ENCODE measurements around the gene SOX13.
A peak's percentile ranks its signal among the peaks of the same experiment; 100 is the strongest.

Gene SOX13

DNA sequence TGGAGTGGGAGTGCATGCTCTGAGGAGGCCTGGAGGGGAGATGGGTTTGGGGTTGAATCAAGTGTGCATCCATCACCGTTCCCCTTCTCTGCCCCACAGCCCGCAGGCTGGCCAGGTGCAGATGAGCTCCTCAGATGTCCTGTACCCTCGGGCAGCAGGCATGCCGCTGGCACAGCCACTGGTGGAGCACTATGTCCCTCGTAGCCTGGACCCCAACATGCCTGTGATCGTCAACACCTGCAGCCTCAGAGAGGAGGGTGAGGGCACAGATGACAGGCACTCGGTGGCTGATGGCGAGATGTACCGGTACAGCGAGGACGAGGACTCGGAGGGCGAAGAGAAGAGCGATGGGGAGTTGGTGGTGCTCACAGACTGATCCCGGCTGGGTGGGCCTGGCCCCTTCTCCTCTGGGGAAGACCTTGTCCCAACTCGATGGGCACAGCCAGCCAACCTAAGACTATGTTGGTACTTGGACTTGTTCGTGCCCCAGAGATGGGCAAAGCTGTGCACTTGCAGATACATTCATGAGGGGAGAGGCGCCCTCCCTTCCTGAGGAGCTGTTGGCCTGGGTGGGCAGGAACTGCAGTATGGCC, 52.9 kb downstream of the SOX13 start:
- TF ChIP-seq FOXM1 (IDR thresholded peaks at IDR 0.05; ENCODE audit: borderline replicate concordance, low read depth) (no peak), NFIC (IDR thresholded peaks at IDR 0.05) (no peak), EGR1 (IDR thresholded peaks at IDR 0.05) (no peak), TEAD4 (IDR thresholded peaks at IDR 0.05) (no peak), CREB1 (IDR thresholded peaks at IDR 0.05; ENCODE audit: low read depth) (no peak), RAD21 (IDR thresholded peaks at IDR 0.05; ENCODE audit: low read depth) (no peak), TAF1 (IDR thresholded peaks at IDR 0.05; ENCODE audit: low read depth) (no peak), CEBPB (IDR thresholded peaks at IDR 0.05) (no peak), YY1 (IDR thresholded peaks at IDR 0.05; ENCODE audit: low read depth) (no peak), ZBTB7A (IDR thresholded peaks at IDR 0.05; ENCODE audit: low read depth) (no peak)
- TF ChIP-seq, protein P1, sequence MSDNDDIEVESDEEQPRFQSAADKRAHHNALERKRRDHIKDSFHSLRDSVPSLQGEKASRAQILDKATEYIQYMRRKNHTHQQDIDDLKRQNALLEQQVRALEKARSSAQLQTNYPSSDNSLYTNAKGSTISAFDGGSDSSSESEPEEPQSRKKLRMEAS (IDR thresholded peaks at IDR 0.05) = no peak
- TF ChIP-seq, protein P2, sequence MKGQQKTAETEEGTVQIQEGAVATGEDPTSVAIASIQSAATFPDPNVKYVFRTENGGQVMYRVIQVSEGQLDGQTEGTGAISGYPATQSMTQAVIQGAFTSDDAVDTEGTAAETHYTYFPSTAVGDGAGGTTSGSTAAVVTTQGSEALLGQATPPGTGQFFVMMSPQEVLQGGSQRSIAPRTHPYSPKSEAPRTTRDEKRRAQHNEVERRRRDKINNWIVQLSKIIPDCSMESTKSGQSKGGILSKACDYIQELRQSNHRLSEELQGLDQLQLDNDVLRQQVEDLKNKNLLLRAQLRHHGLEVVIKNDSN (IDR thresholded peaks at IDR 0.05) = no peak

DNA sequence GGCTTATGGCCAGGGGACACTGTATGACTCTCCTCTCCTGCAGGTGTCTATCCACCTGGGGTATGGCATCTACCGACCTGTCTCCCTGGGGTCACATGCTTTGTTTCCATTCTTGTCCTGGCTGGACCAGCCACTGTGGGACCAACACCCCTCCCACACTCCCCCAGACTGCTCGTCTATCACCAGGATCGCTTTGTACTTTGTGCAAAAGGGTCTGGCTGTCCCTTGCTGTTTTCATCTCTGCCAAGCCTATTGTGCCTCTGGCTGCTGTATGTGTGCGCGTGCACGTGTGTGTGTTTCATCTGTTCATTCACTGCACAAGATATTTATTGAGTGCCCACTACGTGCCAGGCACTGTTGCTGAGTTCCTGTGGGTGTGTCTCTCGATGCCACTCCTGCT, 53.5 kb downstream of the SOX13 start:
- TF ChIP-seq, protein P1 (IDR thresholded peaks at IDR 0.05) = no peak
- no peak for TF ChIP-seq CREB1 (IDR thresholded peaks at IDR 0.05; ENCODE audit: low read depth)

DNA sequence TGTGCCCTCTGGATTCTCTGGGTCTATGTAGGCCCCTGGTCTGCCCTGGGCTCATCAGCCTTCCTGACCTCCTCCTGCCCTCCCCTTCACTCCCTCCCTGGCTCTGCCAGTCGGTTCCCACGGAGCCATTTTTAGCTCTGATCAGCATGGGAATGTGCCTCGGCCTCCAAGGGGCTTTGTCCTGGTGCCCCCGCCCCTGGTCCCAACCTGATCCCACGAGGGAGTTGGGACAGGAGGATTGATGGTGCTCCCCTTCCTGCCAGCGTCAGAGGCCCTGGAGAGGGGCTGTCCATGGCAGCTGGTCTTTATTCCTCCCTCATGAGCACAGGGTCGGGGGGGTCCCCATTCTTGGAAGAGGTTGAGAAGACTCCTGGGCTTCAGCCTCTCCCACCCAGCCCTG, 54.0 kb downstream of the SOX13 start:
- TF ChIP-seq EGR1 (IDR thresholded peaks at IDR 0.05) = no peak
- TF ChIP-seq CREB1 (IDR thresholded peaks at IDR 0.05; ENCODE audit: low read depth) = no peak
- TF ChIP-seq CEBPB (IDR thresholded peaks at IDR 0.05) = no peak
- TF ChIP-seq, protein P3, sequence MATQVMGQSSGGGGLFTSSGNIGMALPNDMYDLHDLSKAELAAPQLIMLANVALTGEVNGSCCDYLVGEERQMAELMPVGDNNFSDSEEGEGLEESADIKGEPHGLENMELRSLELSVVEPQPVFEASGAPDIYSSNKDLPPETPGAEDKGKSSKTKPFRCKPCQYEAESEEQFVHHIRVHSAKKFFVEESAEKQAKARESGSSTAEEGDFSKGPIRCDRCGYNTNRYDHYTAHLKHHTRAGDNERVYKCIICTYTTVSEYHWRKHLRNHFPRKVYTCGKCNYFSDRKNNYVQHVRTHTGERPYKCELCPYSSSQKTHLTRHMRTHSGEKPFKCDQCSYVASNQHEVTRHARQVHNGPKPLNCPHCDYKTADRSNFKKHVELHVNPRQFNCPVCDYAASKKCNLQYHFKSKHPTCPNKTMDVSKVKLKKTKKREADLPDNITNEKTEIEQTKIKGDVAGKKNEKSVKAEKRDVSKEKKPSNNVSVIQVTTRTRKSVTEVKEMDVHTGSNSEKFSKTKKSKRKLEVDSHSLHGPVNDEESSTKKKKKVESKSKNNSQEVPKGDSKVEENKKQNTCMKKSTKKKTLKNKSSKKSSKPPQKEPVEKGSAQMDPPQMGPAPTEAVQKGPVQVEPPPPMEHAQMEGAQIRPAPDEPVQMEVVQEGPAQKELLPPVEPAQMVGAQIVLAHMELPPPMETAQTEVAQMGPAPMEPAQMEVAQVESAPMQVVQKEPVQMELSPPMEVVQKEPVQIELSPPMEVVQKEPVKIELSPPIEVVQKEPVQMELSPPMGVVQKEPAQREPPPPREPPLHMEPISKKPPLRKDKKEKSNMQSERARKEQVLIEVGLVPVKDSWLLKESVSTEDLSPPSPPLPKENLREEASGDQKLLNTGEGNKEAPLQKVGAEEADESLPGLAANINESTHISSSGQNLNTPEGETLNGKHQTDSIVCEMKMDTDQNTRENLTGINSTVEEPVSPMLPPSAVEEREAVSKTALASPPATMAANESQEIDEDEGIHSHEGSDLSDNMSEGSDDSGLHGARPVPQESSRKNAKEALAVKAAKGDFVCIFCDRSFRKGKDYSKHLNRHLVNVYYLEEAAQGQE (IDR thresholded peaks at IDR 0.05; ENCODE audit: low read depth) = no peak
- no peak for TF ChIP-seq NFIC (IDR thresholded peaks at IDR 0.05)
- TF ChIP-seq FOXM1 (IDR thresholded peaks at IDR 0.05; ENCODE audit: borderline replicate concordance, low read depth) = no peak
- TF ChIP-seq TAF1 (IDR thresholded peaks at IDR 0.05; ENCODE audit: low read depth) = no peak
- no peak for TF ChIP-seq RAD21 (IDR thresholded peaks at IDR 0.05; ENCODE audit: low read depth)
- TF ChIP-seq TCF12 (IDR thresholded peaks at IDR 0.05; ENCODE audit: low read depth) = no peak
- TF ChIP-seq, protein P2 (IDR thresholded peaks at IDR 0.05) = no peak
- TF ChIP-seq EP300 (IDR thresholded peaks at IDR 0.05; ENCODE audit: borderline replicate concordance) = no peak
- no peak for TF ChIP-seq YY1 (IDR thresholded peaks at IDR 0.05; ENCODE audit: low read depth)
- TF ChIP-seq, protein P1 (IDR thresholded peaks at IDR 0.05) = no peak
- TF ChIP-seq TEAD4 (IDR thresholded peaks at IDR 0.05) = no peak
- TF ChIP-seq ZBTB7A (IDR thresholded peaks at IDR 0.05; ENCODE audit: low read depth) = no peak

DNA sequence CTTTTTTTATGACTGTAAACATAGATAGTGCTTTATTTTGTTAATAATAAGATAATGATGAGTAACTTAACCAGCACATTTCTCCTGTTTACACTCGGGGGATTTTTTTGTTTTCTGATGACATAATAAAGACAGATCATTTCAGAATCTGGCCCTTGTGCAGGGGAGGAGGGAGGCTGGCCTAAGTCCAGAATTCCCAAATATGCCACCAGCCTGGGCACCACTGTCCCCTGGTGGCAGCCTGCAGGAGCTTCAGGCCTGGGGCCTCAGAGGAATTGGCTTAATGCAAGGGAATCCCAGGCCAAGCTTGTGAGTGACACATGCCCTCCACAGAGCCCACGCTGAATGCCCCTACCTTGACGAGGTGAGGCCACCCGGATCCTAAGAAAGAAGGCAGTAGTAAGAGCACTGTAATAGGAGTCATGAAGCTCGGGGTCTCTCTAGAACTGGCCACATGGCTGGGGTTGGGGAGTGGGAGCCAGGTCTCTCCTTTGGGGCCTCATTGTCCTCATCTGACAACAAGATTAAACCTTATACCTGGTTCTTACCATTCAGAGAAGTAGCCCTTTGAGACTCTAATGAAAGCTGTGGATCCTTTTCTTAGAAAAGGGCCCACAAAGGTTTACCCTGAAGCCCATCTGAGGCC, 54.8 kb downstream of the SOX13 start:
- TF ChIP-seq RAD21 (IDR thresholded peaks at IDR 0.05; ENCODE audit: low read depth) = peak; percentile 96
- no peak for TF ChIP-seq EGR1 (IDR thresholded peaks at IDR 0.05)
- TF ChIP-seq NFIC (IDR thresholded peaks at IDR 0.05) = peak; percentile 89

DNA sequence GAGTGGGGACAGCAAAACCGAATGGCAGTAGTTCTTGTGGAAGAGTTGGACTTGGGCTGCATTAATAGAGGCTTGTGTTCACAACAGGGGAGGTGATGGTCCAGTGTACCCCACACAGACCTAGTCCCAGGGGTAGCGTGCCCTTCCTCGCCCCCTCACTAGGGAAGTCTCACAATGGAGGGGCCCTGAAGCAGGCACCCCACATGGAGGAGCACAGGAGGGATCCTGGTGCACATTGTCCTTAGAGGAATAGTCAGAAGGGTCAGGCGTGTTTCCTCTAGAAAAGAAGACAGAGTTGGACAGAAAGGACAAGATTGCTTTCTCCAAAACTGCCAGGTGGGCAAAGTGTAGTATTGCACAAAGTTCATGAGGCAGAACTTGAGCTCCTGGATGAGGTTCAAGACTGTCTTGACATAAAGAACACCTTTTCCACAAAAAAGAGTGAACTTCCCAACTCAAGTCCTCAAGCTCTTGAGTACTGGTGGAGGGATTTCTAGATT, 55.6 kb downstream of the SOX13 start:
- TF ChIP-seq, protein P1 (IDR thresholded peaks at IDR 0.05) = no peak
- TF ChIP-seq FOXM1 (IDR thresholded peaks at IDR 0.05; ENCODE audit: borderline replicate concordance, low read depth) (no peak), EP300 (IDR thresholded peaks at IDR 0.05; ENCODE audit: borderline replicate concordance) (no peak), TAF1 (IDR thresholded peaks at IDR 0.05; ENCODE audit: low read depth) (no peak), CREB1 (IDR thresholded peaks at IDR 0.05; ENCODE audit: low read depth) (no peak), CEBPB (IDR thresholded peaks at IDR 0.05) (no peak), TCF12 (IDR thresholded peaks at IDR 0.05; ENCODE audit: low read depth) (no peak), EGR1 (IDR thresholded peaks at IDR 0.05) (no peak), ZBTB7A (IDR thresholded peaks at IDR 0.05; ENCODE audit: low read depth) (no peak), RAD21 (IDR thresholded peaks at IDR 0.05; ENCODE audit: low read depth) (no peak), NFIC (IDR thresholded peaks at IDR 0.05) (no peak), TEAD4 (IDR thresholded peaks at IDR 0.05) (no peak), YY1 (IDR thresholded peaks at IDR 0.05; ENCODE audit: low read depth) (no peak)
- TF ChIP-seq, protein P3 (IDR thresholded peaks at IDR 0.05; ENCODE audit: low read depth) = no peak
- TF ChIP-seq, protein P2 (IDR thresholded peaks at IDR 0.05) = no peak
